A673 (cell line): ENCODE measurements around the gene BFSP2.

Experiments used
- CTCF ChIP-seq: fragments of 300-800, 200-600 bp; sonication (generic); conservative IDR thresholded peaks from 2 replicates; pipeline ENCODE4 v1.5.1; 2017; ENCODE audit warnings: low read depth, mild to moderate bottlenecking, antibody characterized with exemption, low read length, moderate library complexity, mixed read lengths
- EZH2 ChIP-seq: fragments of 200-600 bp; sonication (generic); IDR thresholded peaks from 2 replicates; pipeline ENCODE4 v1.6.1; 2017; ENCODE audit warnings: borderline replicate concordance, low read depth, mild to moderate bottlenecking, mixed read lengths, antibody characterized with exemption, low read length; ENCODE audit not compliant: poor library complexity, severe bottlenecking

- TF ChIP-seq CTCF (no peak), EZH2 (no peak)
Observed at GRCh38 chr3:133469140-133469731, 69.4 kb downstream of the BFSP2 start.
